CD4-positive, alpha-beta T cell treated with Interleukin-6 at 100 ng/mL for 8 hours (primary cell): ENCODE measurements around the gene CD9.
"Not testable (repeated sequence)": the region's sequence is repeated elsewhere in the genome, so short reads cannot be mapped to it uniquely, and the experiment has no call there.

ENCODE experiments used
- DNase-seq: peaks from one replicate; pipeline ENCODE4 v3.0.0-alpha.2; 2020; ENCODE audit warnings: mixed read lengths, low spot score

The CD9 gene

GRCh38 chr12:6180268-6181051 is 19.7 kb upstream of the CD9 start:
- DNase-seq, result no peak

- DNase-seq, result no peak
Observed at GRCh38 chr12:6181166-6181565, 19.0 kb upstream of the CD9 start.

- no peak for DNase-seq
Observed at GRCh38 chr12:6181583-6182278, 18.5 kb upstream of the CD9 start.

- no peak for DNase-seq
Observed at GRCh38 chr12:6182279-6182898, 17.8 kb upstream of the CD9 start.

GRCh38 chr12:6183689-6184428 is 16.3 kb upstream of the CD9 start:
- DNase-seq, result no peak

- DNase-seq, result no peak
Observed at GRCh38 chr12:6185961-6186827, 14.0 kb upstream of the CD9 start.

GRCh38 chr12:6187948-6188793 is 12.0 kb upstream of the CD9 start:
- no peak for DNase-seq

GRCh38 chr12:6189028-6189427 is 11.2 kb upstream of the CD9 start:
- no peak for DNase-seq

GRCh38 chr12:6189952-6190598 is 10.1 kb upstream of the CD9 start:
- DNase-seq, result not testable (repeated sequence)

GRCh38 chr12:6190767-6191530 is 9.3 kb upstream of the CD9 start:
- not testable (repeated sequence) for DNase-seq

GRCh38 chr12:6192604-6193380 is 7.4 kb upstream of the CD9 start:
- no peak for DNase-seq

- DNase-seq, result no peak
Observed at GRCh38 chr12:6193853-6194815, 6.1 kb upstream of the CD9 start.

GRCh38 chr12:6195665-6196535 is 4.3 kb upstream of the CD9 start:
- peak; percentile 68 for DNase-seq

- DNase-seq, result no peak
Observed at GRCh38 chr12:6198051-6198450, 2.1 kb upstream of the CD9 start.

- DNase-seq, result no peak
Observed at GRCh38 chr12:6198556-6198955, 1.6 kb upstream of the CD9 start.

- DNase-seq, result no peak
Observed at GRCh38 chr12:6198985-6199530, 1.1 kb upstream of the CD9 start.
